OCI-LY1 (cell line): ENCODE measurements around the gene IPP.

Experiments used
- CTCF ChIP-seq: fragments of 200-600 bp; sonication (generic), shearing (Covaris generic); IDR thresholded peaks from 2 replicates; pipeline ENCODE4 v1.5.1; 2017; ENCODE audit warnings: mild to moderate bottlenecking, antibody characterized with exemption, low read length, moderate library complexity, mixed read lengths
- EZH2 ChIP-seq: fragments of 200-600 bp; sonication (generic), shearing (Covaris generic); IDR thresholded peaks from 2 replicates; pipeline ENCODE4 v1.8.0; 2017; ENCODE audit warnings: borderline replicate concordance, mixed run types, mild to moderate bottlenecking, antibody characterized with exemption, low read length, moderate library complexity, mixed read lengths

GRCh38 chr1:45789601-45790000 lies 39.1 kb upstream of the IPP start:
- TF ChIP-seq CTCF, result no peak
- TF ChIP-seq EZH2, result no peak
